Gastrocnemius medialis (tissue), 4 donors: ENCODE results near the gene TMEM266. TPM values are rescaled to one million over a fixed set of nuclear protein-coding genes. Genes with fewer than 3 reads are reported as not detected.
A peak's percentile ranks its signal among the peaks of the same experiment; 100 is the strongest.

Experiments used
- ATAC-seq, 2 donors: fragments of 150-250 bp; one replicate each; pipeline ENCODE4 v1.9.1; 2016
- DNase-seq, 2 donors: peaks; one replicate each; pipeline ENCODE4 v3.0.0-alpha.2; 2019
- H3K27ac ChIP-seq, 4 donors: fragments of 200-600 bp; sonication (generic); 1 replicate in 1 of 4; 2 replicates in 3 of 4; pipeline ENCODE4 v1.5.1; 2016 to 2018; ENCODE audit warnings: mild to moderate bottlenecking in 2 of 4, moderate library complexity in 1 of 4
- H3K27me3 ChIP-seq, 3 donors: fragments of 200-600 bp; sonication (generic) in 2 of 3; 1 replicate in 1 of 3; 2 replicates in 2 of 3; pipeline versions ENCODE4 v1.5.1 to v1.6.0; 2016 to 2019; ENCODE audit warnings: mild to moderate bottlenecking in 1 of 3, moderate library complexity in 1 of 3
- H3K36me3 ChIP-seq, 2 donors: fragments of 200-600 bp; sonication (generic) in 1 of 2; one replicate each; pipeline ENCODE4 v1.5.1; 2017 to 2018
- H3K4me1 ChIP-seq, 2 donors: fragments of 200-600 bp; sonication (generic) in 1 of 2; one replicate each; pipeline ENCODE4 v1.5.1; 2016 to 2017; ENCODE audit warnings: mild to moderate bottlenecking in 2 of 2
- H3K4me3 ChIP-seq, 4 donors: fragments of 200-600 bp; sonication (generic) in 3 of 4; 1 replicate in 1 of 4; 2 replicates in 3 of 4; pipeline ENCODE4 v1.5.1; 2016 to 2019; ENCODE audit warnings: mild to moderate bottlenecking in 2 of 4
- H3K9me3 ChIP-seq, 3 donors: fragments of 200-600 bp; sonication (generic) in 2 of 3; 1 replicate in 1 of 3; 2 replicates in 2 of 3; pipeline ENCODE4 v1.5.1; 2016 to 2019
- CTCF ChIP-seq, 5 experiments: fragments of 450-650 bp in 3 of 5; fragments of 200-600 bp in 2 of 5; sonication (generic) in 2 of 5; IDR thresholded peaks in 4 of 5; conservative IDR thresholded peaks in 1 of 5; 1 replicate in 4 of 5; 2 replicates in 1 of 5; pipeline ENCODE4 v1.5.1; 2016 to 2019; ENCODE audit warnings: antibody characterized with exemption in 5 of 5, mild to moderate bottlenecking in 3 of 5, moderate library complexity in 3 of 5
- POLR2A ChIP-seq, 2 donors: fragments of 450-650 bp; IDR thresholded peaks; one replicate each; pipeline ENCODE4 v1.6.1; 2017; ENCODE audit warnings: antibody characterized with exemption in 2 of 2, mild to moderate bottlenecking in 2 of 2, moderate library complexity in 2 of 2
- in situ Hi-C, 4 donors: fragments of 200-750 bp; cut with MboI; loops; one replicate each; pipeline versions ENCODE4 v1.15.0 to v1.8.0; 2017; ENCODE audit warnings: low sequenced_read_pairs in 4 of 4
- intact Hi-C: fragments of 100-400 bp; cut with DNase I; formaldehyde crosslinking; loops from one replicate; pipeline ENCODE4 v1.15.1; 2023; ENCODE audit warnings: low total_unique reads
- total RNA-seq, 4 donors: library from RNA; depleted of rRNA; stranded (reverse); fragments of >200 nt; gene quantifications; one replicate each; pipeline versions ENCODE4 v1.1.0 to v1.2.3, GENCODE V29; 2016

The TMEM266 gene
- total RNA-seq, 4 donors from 2014 or later: 3.6 to 17.1 (median 11.7) TPM

GRCh38 chr15:76158815-76159214, 99.0 kb downstream of the TMEM266 start:
- H3K27me3 ChIP-seq: no peaks in the 10 kb centered on the region
- peaks cover 22 to 26% of the 10 kb centered on the region in 2 donors for H3K4me1 ChIP-seq
- ATAC-seq: no peak
- TF ChIP-seq CTCF (IDR thresholded peaks at IDR 0.05 in 4 of 5, conservative IDR thresholded peaks at IDR 0.05 in 1 of 5): no peak
- TF ChIP-seq POLR2A (IDR thresholded peaks at IDR 0.05): no peak
- in situ Hi-C loops: no loop called here
- no peaks in the 10 kb centered on the region for H3K36me3 ChIP-seq
- H3K9me3 ChIP-seq: no peaks in the 10 kb centered on the region
- intact Hi-C loops: loop anchor here (10.0 kb wide), 2 partner anchors 704 to 706 kb away; partner anchors contain the start of gene SIN3A
- H3K4me3 ChIP-seq: no peak overlapping the region
- no peak for DNase-seq
- H3K27ac ChIP-seq: no peak overlapping the region

DNA sequence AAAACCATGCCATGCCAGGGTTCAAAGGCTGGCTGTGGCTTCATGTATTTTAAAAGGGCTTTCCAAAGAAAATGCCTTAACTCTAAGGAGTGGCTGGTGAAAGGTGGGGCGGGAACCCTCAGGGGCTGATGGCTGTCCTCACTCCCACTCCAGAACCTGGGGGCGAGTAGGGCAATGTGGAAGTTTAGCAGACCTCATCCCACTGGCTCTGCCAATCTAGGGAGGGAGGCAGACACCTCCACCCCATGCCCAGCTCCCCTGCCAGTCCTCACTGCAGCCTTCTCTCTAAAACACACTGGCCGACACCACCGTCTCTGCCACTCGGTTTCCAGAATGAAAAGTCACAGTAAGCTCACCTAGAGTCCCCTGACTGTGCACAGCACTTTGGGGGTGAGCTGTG, 99.5 kb downstream of the TMEM266 start:
- Histone ChIP-seq H3K4me3 (no peak overlapping the region), H3K36me3 (no peaks in the 10 kb centered on the region), H3K27me3 (no peaks in the 10 kb centered on the region), H3K4me1 (peaks cover 26 to 29% of the 10 kb centered on the region in 2 donors), H3K27ac (no peak overlapping the region), H3K9me3 (no peaks in the 10 kb centered on the region)
- no peak for DNase-seq
- in situ Hi-C loops: no loop called here
- no peak for ATAC-seq
- intact Hi-C loops: loop anchor here (10.0 kb wide), 2 partner anchors 704 to 706 kb away; partner anchors contain the start of gene SIN3A
- TF ChIP-seq CTCF (IDR thresholded peaks at IDR 0.05 in 4 of 5, conservative IDR thresholded peaks at IDR 0.05 in 1 of 5): no peak
- no peak for TF ChIP-seq POLR2A (IDR thresholded peaks at IDR 0.05)

DNA sequence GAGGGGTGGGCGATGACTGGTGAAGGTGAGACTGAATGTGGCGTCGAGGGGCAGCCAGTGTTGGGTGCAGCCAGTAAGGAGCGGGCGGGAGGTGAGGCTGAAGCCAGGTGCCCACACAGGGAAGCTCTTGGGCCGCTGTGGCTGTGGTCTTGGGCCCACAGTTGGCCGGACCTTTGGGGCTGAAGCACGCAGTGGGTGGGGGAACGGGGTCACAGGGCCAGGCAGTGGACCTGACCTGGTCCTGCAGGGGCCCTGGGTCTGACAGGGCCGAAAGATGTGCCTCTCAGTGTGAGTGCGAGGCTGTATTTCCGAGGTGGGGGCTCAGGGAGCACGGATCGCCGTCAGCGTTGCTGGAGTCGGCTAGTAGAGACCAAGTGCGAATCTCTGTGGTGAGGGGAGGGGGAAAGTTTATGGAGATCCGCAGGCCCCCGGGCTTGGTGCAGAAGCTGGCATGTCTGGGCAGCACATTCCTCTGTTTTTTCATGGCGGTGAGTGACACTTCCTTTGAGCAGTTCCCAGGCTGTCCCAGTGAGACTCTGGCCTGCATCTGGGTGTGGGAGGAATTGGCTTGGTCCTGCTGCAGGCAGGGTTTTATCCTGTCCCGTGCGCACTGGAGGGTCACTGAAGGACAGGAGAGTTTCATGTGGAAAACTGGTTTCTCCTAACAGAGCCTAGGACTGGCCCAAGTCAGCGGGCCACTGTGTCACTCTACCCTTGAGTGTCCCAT, 100.8 kb downstream of the TMEM266 start:
- no peaks in the 10 kb centered on the region for H3K27me3 ChIP-seq
- no peak overlapping the region for H3K4me3 ChIP-seq
- TF ChIP-seq POLR2A (IDR thresholded peaks at IDR 0.05) (no peak), CTCF (IDR thresholded peaks at IDR 0.05 in 4 of 5, conservative IDR thresholded peaks at IDR 0.05 in 1 of 5) (no peak)
- peaks cover 26 to 29% of the 10 kb centered on the region in 2 donors for H3K4me1 ChIP-seq
- DNase-seq (peak in 1 of 2 donors; percentile 52), ATAC-seq (no peak)
- H3K36me3 ChIP-seq: no peaks in the 10 kb centered on the region
- H3K27ac ChIP-seq: peak overlapping the region in 1 of 4 donors; percentile 96
- H3K9me3 ChIP-seq: no peaks in the 10 kb centered on the region
- intact Hi-C loops: no loop called here
- in situ Hi-C loops: no loop called here

GRCh38 chr15:76161153-76162035, 101.6 kb downstream of the TMEM266 start:
- no peak for DNase-seq
- ATAC-seq: no peak
- intact Hi-C loops (no loop called here), in situ Hi-C loops (no loop called here)
- no peaks in the 10 kb centered on the region for H3K9me3 ChIP-seq
- no peak overlapping the region for H3K4me3 ChIP-seq
- peak overlapping the region; percentile 91 to 96 (median 93) for H3K27ac ChIP-seq
- H3K4me1 ChIP-seq: peaks cover 26 to 29% of the 10 kb centered on the region in 2 donors
- H3K36me3 ChIP-seq: no peaks in the 10 kb centered on the region
- no peaks in the 10 kb centered on the region for H3K27me3 ChIP-seq
- TF ChIP-seq CTCF (IDR thresholded peaks at IDR 0.05 in 4 of 5, conservative IDR thresholded peaks at IDR 0.05 in 1 of 5): no peak
- TF ChIP-seq POLR2A (IDR thresholded peaks at IDR 0.05): no peak
